Hematopoietic multipotent progenitor cell treated with erythropoietin and hydrocortisone succinate and interleukin-3 and kit ligand, for 15 days (in vitro differentiated cells): ENCODE data around the gene INTS11.

Experiments
- DNase-seq: peaks from one replicate; pipeline ENCODE4 v3.0.0-alpha.2; 2015; ENCODE audit warnings: low spot score

INTS11 gene

DNA sequence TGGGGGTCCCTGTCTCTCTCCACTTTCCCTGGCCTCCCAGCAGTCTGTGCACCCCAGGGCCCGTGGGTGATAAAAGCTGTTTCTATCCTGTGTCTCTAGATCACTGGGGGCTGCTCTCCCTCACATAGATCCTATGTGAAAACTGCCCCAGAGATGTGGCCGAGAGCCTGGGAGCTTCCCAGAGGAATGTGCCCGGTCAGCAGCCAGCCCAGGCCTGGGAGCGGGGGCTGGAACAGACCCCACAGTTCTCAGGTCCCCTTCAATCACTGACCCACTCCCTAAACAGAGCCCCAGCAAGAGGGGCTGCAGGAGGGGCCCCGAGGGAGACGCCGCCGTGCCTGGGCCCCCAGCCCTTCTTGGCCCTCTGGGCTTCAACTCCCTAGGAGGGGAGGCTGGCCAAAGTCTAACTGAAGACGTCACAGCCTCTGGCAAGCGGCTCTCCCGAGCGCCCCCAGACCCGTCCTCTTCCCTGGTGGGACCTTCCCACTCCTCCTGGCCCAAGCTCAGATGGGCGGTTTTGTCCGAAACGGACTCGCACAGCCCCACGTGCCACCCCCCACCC, 33.5 kb upstream of the INTS11 start:
- DNase-seq: no peak

DNA sequence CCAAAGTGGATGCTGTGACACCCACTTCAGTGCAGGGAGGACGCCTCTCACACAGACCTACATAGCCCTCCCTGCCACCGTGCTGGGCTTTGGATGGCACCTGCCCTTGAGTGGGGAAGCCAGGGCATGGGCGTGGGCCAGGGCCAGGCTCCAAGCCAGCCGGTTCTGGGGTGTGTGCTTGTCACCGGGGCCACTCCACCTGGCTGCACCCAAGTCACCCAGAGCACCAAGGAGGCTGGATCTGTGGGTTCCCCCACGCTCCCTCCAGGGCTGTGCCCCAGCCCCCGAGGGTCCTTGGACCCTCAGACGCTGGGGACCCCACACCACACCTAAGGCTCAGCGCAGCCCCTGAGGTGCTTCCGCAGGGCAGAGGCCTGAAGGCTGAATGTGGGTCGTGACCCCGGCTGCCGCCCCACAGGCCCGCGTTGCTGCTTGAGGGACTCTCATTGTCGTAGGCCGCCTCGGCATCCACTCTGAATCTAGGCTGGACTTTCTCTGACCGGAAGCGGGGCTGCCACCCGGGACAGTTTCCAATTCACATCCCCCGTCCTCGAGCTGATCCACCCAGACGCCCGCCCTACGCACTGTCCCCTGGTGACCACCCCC, 32.4 kb upstream of the INTS11 start:
- no peak for DNase-seq

DNA sequence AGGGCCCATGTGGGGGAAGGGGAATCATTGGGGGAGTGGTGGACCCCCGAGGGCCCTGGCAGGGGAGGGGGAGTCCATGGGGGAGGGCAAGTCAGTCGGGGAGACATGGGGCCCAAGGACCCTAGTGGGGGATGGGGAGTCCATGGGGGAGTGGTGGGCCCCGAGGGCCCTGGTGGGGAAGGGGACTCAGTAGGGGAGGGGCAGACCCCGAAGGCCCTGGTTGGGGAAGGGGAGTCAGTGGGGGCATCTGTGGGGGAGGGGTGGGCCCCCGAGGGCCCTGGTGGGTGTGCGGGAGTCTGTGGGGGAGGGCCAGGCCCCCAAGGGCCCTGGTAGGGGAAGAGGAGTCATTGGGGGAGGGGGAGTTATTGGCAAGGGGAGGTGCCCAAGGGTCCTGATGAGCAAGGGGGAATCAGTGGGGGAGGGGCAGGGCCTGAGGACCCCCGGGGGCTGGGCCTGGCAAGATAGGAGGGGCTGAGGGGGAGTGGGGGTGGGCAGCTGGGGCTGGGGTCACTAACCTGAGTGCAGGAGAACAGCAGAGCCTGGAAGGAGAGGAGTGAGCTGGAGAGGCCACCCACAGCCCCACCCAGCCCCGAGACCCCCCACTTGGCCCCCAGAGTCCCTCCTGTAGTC, 31.8 kb upstream of the INTS11 start:
- no peak for DNase-seq

DNA sequence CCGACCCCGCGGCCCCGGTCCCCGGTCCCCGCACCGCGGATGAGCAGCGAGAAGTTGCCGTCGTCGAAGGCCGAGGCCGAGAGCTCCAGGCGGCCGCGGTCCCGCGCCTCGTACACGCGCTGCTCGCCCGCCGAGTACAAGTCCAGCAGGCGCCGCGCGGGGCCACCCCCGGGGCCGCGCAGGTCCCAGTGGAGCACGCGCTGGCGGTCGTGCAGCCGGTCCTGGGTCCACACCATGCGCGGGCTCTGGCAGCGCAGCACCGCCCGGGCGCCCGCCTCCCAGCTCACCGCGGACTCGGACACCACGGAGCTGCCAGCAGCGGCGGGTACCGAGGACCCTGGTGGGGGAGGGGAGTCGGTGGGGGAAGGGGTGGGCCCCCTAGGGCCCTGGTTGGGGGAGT, 31.0 kb upstream of the INTS11 start:
- DNase-seq: no peak

DNA sequence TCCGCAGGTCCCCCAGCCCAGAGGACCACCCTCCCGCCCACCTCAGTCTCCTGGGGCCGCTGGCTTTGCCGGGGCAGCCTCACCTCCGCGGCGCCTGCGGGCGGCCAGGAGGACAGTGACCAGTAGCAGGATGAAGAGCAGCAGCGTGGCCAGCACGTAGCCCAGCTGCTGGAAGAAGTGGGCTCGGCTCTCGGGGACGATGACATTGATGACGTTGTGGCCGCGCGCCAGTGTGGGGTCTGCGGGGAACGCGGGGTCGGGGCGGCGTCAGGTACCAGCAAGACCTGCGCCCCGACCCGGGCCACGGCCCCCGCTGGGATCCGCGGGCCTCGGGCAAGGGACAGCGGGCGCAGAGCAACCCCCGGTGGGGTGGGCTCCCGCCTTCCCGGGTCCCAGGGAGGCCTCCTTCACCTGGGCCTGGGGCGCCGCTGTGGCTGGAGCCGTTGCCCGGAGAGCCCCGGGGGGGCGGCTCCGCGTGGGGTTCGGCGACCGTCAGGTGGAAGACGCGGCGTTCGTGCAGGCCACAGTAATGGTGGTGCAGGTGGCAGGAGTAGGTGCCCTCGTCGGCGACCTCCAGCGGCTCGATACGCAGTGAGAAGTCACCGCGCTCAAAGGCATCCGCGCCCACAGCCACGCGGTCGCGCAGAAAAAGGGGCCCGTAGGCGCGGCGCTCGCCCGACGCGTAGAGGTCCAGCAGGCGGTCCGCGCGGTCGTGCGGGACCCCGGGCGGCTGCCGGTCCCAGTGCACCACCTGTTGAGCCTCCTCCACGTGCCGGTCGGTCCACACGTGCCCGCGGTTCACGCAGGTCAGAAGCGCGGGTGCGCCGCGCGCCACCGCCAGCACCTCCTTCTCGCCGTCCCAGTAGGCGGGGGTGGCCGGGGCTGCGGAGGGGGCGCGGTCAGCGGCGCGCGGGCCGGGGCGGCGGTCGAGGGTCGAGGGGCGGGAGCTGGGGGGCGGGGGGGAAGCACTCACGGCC, 30.1 kb upstream of the INTS11 start:
- no peak for DNase-seq

DNA sequence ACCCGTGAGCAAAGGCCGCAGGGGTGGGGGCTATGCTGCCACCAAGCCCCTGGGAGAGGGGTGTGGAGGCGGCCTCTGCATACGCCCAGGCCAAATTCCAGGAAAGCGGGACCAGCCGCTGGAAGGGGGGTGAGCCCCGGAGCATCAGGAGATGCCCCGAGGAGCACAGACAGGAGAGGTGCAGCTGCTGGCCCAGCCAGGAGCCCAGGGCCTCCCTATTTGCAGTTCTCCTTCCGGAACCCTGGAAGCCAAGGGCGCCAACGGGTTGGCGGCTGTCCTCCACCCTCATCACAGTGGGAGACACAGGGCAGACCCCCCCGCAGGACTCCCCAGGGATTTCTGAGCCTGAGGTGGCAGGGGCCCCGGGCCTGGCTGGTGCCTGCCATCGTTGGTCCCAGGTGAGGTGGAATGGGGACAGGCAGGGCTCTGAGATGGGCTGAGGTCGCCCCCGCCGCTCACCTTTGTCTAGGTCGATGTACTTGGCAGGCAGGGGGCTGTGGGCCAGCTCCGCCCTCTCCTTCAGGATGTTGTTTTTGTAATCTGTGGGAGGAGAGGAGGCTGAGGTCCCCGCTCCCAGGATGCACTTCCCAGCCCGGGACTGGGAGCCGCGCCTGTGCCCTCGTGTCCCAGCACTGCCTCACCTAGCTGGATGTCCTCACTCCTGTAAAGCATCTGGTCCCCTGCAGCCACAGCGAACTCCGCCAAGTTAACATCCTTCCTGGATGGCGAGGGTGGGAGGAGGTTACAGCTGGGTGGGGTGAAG, 29.1 kb upstream of the INTS11 start:
- no peak for DNase-seq

DNA sequence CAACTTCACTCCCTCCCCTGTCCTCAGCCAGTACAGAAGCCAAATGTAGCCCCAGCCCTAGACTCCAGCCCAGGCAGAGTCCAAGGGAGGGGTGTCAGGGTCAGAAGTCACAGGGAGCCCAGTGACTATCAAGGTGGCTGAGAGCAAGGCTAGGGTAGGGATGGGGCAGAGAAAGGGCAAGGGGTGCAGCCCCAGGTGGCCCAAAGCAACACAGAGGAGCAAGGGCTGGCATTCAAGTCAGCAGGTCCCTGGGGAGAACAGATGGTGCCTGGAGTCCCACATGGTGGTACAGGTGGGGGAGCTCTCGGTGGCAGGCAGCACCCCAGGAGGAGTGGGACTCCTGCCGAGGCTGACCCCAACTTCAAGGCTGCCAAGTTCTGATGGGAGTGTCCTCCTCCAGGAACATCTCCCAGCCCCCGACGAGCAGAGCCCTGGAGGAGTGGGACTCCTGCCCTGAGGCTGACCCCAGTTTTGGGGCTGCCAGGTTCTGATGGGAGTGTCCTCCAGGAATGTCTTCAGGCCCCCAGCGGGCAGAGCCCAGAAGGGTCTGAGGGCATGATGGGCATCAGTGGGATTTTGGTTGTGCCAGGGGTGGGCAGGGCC, 28.4 kb upstream of the INTS11 start:
- DNase-seq: no peak

DNA sequence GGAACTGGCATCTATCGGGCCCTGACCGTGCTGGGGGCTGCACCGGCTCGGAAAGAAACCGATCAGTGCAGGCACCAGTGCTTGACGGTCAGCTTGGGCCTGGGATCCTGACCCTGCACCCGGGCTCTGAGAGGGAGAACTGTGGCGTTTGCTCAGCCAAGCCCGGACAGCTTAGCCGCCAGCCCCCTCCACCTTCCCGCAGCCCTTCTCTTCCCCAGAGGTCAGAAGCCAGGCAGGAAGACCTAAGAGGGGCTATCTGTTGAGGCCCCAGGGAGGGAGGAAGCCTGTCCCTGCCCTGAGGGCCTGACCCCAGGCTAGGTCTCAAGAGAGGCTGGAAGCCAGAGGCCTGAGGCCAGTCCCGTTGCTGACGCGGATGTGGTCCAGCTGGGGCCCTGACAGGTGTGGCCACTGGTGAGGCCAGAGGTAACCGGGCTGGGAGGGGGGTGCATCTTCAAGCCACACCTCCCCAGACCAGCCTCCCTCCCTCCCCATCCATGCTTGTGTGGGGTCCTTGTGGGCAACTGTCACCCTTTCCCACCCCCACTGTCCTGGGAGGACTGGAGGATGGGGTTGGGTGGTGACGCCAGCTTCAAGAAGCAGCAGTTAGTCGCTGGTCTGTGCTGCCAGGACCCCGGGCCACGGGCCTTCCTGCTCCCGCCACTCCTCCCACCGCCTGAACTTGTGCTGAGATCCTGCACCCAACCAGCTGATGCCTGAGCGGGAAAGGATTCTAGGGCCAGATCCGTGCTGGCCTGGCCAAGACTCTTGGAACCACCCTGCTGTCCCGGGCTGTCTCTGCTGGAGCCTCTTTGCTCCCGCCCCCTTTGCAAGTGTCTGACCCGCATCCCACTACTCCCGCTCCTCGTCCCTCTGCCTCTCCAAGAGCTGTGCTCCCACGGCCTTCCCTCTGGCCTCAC, 27.3 kb upstream of the INTS11 start:
- DNase-seq: no peak

DNA sequence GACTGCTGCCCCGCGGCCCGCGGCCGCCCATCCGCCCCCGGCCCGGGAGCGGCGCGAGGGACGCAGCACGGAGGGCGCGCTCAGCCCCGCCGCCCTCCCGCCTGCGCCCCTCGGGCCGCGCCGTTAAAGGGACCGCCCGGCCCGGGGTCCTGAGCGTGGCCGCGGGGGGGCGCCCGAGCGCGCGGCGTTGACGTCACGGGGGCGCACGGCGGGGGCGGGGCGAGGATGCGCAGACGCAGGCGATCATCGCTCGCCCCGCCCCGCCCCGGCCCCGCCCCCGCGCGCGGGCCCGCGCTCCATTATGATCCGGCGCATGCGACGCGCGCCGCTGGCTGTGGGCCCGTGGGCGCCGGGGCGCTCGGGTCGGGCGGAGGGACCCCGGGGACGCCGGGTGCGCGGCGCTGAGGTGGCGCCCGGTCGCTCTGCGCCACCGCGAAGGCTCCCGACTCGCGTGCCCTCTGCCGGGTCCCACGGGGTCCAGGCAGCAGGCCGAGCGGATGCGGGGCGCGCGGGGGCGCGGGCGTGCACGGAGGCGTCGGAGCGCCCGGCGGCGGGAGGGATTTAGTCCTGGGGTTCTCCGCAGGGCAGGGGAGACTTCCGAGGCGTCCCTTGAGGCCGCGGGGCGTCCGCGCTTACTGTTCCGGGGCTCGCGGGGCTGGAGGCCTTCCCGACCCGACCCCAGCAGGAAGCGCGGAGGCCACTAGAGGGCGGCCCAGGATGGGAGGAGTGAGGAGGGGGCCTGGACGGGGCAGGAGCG, 25.0 kb upstream of the INTS11 start, which contains the start of gene DVL1:
Gene DVL1, minus strand, starts transcription at position 163 of the 757 bp plus-strand sequence. CDS start 353 bp downstream, outside the sequence.
- peak; percentile 76 for DNase-seq

DNA sequence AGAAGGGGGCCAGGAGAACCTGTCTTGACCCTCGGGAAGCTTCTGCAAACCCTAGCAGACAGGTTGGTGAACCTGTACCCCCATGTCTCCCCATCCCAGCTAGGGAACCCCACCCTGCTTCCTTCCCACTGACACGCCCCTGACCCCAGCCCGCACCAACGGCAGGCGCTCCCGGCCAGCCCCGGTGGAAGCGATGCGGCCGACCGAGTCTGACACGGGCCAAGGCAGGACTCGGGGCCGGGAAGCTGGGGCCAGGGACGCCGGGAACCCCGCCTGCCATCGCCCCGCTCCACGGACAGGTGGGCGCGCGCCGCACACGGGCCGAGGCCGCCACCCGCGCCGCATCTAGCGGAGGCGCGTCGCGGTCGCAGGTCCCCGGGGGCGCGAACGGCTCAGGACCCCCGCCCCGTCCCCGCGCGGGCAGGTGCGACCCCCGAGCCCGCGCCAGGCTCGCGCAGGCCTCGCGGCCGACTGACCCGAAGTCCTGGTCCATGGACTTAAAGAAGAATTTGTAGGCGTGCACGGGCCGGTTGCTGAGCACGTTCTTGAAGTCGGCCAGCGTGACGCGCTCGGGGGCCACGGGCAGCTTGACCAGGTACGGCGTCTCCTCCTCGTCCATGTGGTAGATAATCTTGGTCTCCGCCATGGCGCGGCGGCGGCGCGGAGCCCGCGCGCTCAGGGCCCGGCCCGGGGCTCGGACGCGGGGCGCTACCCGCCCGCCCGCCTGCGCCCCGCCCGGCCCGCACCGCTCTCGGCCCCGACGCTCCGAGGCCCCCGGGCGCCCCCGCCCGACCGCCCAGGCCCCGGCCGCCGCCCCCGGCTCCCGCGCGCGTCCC, 24.2 kb upstream of the INTS11 start:
- no peak for DNase-seq

DNA sequence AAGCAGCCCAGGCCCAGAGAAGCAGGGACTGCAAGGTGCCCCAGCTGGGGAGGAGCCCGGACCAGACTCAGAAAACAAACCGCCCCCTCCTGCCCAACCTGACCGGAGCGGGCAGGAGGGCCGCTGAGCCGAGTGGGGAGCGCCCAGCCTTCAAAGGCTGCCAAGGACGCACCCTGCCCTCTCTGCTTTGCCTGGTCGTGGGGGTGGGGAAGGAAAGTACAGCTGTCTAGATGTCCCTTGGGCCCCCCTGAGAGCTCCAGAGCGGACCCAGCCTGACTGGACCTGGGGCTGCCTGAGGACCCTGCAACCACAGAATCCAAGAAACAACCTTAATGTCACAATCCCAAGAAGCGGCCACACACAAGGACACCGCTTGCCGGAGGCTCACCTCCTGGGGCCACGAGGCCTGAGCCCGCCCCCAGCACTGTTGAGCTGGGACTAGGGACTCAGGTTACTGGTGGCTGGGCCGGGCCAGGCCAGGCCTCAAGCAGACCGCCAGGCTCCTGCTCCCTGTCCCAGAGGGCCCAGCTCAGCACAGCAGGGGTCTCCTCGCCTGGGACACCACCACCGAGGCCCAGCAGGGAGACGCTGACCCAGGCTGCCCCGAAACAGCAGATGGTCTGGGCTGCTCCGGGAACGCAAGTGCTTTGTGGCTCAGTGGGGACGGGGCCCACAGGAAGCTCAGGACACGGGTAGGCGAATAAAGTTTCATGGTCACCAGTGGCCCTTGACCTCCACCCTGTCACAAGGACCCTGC, 23.4 kb upstream of the INTS11 start:
- DNase-seq: no peak

DNA sequence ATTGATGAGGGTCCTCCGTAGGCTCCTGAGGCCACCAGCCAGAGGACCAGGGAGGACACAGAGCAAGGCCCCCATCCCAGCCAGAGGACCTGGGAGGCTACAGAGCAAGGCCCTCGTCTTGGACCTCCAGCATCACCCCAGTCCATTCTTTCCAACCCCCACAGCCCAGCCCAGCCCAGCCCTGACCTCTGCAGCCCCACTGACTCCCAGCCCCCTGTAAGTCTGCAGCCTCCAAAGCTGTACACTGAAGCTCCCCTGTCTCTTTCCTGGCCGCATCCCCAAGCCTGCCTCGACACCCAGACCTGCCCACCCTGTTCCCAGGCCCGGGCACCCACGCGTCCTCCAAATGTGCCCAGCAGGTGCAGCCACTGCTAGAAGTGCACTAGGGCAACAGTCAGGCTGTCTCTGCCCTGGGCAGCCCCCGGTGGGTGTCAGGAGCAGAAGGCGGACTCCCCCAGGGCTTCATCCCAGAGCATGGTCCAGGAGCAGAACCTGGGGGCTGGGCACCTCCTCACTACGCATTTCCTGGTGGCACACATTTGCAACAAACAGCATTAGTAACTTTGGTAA, 22.7 kb upstream of the INTS11 start:
- no peak for DNase-seq

DNA sequence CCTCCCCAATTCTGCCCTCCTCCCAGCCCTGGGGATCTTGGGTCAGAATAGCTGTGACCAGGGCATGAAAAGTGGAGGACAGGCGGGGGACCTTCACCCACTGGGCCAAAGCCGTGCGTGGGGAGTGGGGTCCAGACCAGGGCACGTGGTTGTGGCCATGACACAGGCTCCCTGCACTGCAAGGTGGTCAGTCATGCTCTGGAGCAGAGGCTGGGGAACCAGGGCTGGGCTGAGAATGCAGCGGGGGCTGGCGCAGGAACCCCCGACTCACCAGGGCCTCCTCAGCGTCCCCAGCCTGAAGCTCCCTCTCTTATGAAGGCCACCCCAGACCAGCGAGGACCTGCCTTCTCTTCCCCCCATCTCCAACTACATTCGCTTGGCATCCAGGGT, 22.0 kb upstream of the INTS11 start:
- DNase-seq: no peak

DNA sequence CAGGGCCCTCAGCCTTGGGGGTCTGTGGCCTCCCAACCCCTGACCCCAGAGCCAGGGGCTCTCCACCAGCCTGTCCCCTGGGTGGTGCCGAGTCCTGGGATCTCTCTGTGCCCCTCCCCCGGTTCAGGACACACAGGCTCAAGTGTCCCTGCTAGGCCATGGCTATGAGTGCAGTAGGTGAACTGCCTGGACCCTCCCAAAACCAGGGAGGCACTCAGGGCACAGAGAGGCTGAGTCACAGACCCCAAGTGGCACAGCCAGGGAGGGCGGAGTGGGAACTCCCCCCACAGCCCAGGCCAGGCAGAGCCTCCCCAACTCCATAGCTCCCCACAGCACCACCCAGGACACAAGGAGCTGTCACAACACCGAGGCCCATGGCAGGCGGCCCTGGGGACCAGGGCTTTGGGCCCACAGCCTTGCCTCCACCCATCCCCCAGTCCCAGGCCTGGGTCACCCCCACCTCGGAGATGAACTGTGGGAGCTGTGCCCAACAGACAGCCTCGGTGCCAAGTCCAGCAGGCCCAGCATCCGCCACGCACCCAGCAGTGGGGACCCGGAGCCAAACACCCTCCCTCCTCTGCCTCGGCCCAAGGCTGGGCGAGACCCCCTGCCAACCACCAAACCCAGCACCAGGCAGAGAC, 21.5 kb upstream of the INTS11 start:
- no peak for DNase-seq

DNA sequence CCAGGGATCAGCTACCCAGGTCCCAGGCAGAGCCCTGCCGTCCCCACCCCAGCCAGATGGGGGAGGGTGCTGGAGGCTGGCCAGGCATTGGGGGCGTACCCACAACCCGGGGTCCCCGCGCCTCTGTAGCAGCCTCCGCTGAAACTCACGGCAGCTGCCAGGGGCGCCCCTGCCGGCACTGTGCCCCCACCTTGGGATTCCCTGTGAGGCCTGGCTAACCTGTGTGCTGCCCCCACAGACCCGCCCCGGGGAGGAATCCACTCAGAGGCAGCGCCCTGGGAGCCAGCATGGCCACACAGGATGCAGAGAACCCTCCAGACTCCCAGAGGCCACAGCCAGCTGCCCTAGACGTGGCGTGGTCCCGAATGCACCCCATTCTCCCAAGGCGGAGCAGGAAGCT, 20.9 kb upstream of the INTS11 start:
- no peak for DNase-seq

DNA sequence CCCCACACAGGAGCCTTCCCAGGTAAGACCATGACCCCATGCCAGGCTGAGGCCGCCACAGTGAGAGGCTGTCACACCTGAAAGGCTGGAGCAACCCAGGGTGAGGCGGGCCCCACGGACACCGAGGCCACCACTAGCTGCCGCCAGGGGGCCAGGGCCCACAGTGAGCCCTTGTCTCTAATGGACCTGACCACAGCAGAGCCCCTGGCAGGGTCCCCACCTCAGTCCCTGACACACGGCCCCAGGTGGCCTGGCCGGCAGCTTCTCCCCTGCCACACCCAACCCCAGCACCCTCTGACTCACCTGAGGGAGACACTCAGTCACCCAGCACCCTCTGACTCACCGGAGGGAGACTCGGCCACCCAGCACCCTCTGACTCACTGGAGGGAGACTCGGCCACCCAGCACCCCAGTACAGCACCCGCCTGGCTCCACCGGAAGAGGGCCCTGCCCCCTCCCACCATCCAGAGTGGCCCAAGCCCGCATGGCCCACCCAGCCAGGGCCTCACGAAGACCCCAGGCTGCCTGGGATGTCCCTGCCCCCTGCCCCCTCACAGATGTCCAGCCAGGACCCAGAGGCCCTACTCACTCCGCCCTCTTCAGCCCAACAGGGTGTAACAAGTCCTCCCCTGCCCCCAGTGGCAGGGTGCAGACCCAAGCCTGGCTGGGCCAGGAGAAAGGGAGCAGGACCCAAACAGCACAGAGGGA, 20.3 kb upstream of the INTS11 start:
- DNase-seq: peak; percentile 25
